ENCODE data around the gene PDSS2.

The PDSS2 gene

GRCh38 chr6:107114926-107115694 is 344.3 kb downstream of the PDSS2 start, which contains the start of gene BEND3:
BEND3 (minus strand) TSS chr6:107115515; CDS start chr6:107099285, 16,230 bp downstream.
- DNase-seq = no peak

DNA sequence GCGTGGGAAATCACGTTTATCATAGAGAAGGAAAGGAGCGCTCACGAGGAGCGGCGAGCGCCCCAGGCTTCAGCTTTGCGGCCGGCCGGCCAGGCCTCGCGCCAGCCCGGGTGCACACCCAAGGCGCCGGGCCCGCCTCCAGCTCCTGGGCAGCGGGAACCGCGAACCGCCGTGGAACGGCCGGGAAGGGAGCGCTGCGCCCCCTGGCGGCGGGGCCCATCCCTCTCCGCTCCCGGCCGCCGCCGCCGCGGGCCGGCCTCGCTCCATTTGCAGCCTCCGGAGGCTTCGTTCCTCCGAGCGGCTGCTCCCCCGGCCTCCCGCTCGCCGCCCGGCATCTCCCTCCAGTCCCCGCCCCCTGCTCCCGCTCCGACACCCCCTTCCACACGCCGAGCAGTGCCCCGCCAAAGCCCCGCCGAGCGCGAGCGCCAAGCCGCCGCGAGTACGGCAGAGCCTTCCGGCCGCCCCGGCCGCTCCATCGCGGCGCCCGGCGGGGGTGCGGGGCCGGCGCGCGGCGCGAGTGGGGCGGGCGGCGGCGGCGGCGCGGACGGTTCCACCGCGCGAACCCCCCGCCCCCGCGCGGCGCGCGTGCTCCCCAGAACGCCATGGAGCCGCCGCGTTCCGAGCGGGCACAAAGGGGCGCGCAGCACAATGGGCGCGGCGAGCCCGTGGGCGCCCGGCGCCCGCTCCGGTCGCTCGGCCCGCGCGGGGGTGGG is 345.0 kb downstream of the PDSS2 start:
- DNase-seq = peak; percentile 64

- peak; percentile 94 for DNase-seq
Observed at GRCh38 chr6:107110200-107110599, 349.2 kb downstream of the PDSS2 start.

DNA sequence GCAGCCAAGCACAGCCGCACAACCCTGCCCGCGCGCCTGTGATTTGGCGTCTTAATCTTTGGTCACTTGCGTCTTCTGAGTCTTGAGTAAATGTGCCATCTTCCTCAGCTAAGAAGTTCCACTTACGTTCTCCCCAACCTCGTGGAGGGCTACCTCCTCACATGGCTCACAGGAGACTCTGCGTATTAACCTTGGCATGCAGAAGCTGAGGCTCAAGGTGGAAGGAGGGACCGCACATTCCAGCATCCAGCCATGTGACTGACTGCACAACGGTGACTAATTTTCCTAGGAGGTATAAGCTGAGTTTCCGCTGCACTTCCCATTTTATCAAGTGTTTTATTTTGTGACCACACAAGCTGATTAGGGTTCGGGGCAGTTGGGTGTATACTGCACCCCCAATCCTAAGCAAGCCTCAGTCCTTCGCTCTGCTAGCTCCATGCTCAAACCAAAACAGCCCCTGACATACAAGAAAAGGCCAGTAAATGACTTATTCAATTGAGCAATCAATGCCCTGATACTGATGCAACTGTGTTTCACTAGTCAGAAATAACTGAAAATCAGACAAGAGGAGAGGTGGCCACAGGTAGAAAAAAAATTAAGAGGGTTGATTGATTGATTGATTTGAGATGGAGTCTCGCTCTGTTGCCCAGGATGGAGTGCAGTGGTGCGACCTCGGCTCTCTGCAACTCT is 351.0 kb downstream of the PDSS2 start:
- DNase-seq = peak; percentile 46

- no peak for DNase-seq
Observed at GRCh38 chr6:107107791-107108190, 351.6 kb downstream of the PDSS2 start.

DNA sequence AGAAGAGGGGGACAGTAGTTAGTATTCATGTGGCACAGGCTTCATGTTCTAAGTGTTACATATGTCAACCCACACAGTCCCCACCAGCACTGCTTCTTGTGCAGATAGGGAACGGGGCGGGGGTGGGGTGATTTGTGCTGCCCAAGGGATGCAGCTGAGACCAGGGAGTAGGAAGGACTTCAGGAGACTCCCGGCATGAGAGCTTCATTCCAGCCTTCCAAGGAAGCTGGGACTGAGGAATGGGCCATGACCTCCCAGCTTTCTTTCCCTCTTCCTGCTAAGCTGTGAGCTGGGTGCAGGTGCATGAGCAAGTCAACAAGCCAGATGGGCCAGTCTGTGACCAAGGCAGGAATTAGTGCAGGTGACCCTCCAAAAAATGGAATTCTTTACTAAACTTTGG is 353.2 kb downstream of the PDSS2 start:
- DNase-seq = no peak

- no peak for DNase-seq
Observed at GRCh38 chr6:107105511-107106116, 353.8 kb downstream of the PDSS2 start.

- DNase-seq = no peak
Observed at GRCh38 chr6:107103082-107103481, 356.3 kb downstream of the PDSS2 start.

All from MV-4-11 (cell line).